GM19395 (cell line): ENCODE results near the gene SYNE2.
A peak's percentile ranks its signal among the peaks of the same experiment; 100 is the strongest.
"Not testable (repeated sequence)": the region's sequence is repeated elsewhere in the genome, so short reads cannot be mapped to it uniquely, and the experiment has no call there.

ENCODE experiments used
- ATAC-seq: cut with Tn5 transposase; IDR thresholded peaks from one replicate; pipeline ENCODE4 v1.9.1; 2021; ENCODE audit warnings: mild to moderate bottlenecking, moderate library complexity; ENCODE audit not compliant: unreplicated experiment

SYNE2 gene

GRCh38 chr14:64187331-64187730 is 334.5 kb downstream of the SYNE2 start:
- ATAC-seq, result no peak

- ATAC-seq, result no peak
These were observed 338.2 kb downstream of the SYNE2 start for GRCh38 chr14:64190974-64191502.

- no peak for ATAC-seq
These were observed 339.0 kb downstream of the SYNE2 start for GRCh38 chr14:64191756-64192155.

- ATAC-seq, result no peak
These were observed 341.0 kb downstream of the SYNE2 start for GRCh38 chr14:64193821-64194220.

- ATAC-seq, result no peak
These were observed 341.6 kb downstream of the SYNE2 start for GRCh38 chr14:64194404-64194803.

- ATAC-seq, result peak; percentile 62
These were observed 342.4 kb downstream of the SYNE2 start for GRCh38 chr14:64195199-64195598.

- no peak for ATAC-seq
These were observed 343.3 kb downstream of the SYNE2 start for GRCh38 chr14:64196056-64196455.

- ATAC-seq, result peak; percentile 65
These were observed 344.1 kb downstream of the SYNE2 start for GRCh38 chr14:64196814-64197411.

GRCh38 chr14:64197996-64198395 is 345.2 kb downstream of the SYNE2 start:
- ATAC-seq, result no peak

GRCh38 chr14:64198486-64198885 is 345.7 kb downstream of the SYNE2 start:
- no peak for ATAC-seq

- ATAC-seq, result no peak
These were observed 347.4 kb downstream of the SYNE2 start for GRCh38 chr14:64200170-64200569.

- no peak for ATAC-seq
These were observed 348.5 kb downstream of the SYNE2 start for GRCh38 chr14:64201296-64201695.

- ATAC-seq, result no peak
These were observed 349.2 kb downstream of the SYNE2 start for GRCh38 chr14:64201921-64202545.

- no peak for ATAC-seq
These were observed 349.9 kb downstream of the SYNE2 start for GRCh38 chr14:64202716-64203115.

- ATAC-seq, result no peak
These were observed 350.7 kb downstream of the SYNE2 start for GRCh38 chr14:64203366-64204006.

- no peak for ATAC-seq
These were observed 355.5 kb downstream of the SYNE2 start for GRCh38 chr14:64208261-64208660.

- no peak for ATAC-seq
These were observed 356.2 kb downstream of the SYNE2 start for GRCh38 chr14:64208981-64209380.

- ATAC-seq, result peak; percentile 82
These were observed 356.8 kb downstream of the SYNE2 start for GRCh38 chr14:64209444-64210131.

GRCh38 chr14:64210216-64210615 is 357.4 kb downstream of the SYNE2 start:
- ATAC-seq, result no peak

- ATAC-seq, result not testable (repeated sequence)
These were observed 358.1 kb downstream of the SYNE2 start for GRCh38 chr14:64210912-64211311.

- ATAC-seq, result no peak
These were observed 359.9 kb downstream of the SYNE2 start for GRCh38 chr14:64212666-64213065.

- ATAC-seq, result no peak
These were observed 360.3 kb downstream of the SYNE2 start for GRCh38 chr14:64213086-64213485.
